Measurements from ENCODE around the gene ADAMTSL1.

The ADAMTSL1 gene

DNA sequence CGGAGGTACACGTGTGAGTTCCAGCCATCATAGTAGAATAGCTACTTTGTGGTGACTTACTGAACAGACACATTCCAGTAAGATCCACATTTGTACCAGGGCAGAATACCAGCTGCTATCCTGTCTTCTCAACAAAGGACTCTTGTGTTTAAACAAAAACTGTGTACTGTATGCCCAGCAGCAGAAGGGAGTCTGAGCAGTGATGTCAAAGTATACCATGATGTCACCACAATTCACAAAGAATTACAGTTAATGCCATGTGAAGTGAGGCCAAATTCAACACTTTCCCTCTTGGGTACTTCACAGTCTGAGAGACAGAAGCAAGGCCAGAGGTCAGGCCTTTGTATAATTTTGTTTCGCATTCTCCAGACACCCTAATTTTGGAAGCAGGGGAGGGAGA, 137.0 kb downstream of the ADAMTSL1 start:
- TF ChIP-seq, protein P1, sequence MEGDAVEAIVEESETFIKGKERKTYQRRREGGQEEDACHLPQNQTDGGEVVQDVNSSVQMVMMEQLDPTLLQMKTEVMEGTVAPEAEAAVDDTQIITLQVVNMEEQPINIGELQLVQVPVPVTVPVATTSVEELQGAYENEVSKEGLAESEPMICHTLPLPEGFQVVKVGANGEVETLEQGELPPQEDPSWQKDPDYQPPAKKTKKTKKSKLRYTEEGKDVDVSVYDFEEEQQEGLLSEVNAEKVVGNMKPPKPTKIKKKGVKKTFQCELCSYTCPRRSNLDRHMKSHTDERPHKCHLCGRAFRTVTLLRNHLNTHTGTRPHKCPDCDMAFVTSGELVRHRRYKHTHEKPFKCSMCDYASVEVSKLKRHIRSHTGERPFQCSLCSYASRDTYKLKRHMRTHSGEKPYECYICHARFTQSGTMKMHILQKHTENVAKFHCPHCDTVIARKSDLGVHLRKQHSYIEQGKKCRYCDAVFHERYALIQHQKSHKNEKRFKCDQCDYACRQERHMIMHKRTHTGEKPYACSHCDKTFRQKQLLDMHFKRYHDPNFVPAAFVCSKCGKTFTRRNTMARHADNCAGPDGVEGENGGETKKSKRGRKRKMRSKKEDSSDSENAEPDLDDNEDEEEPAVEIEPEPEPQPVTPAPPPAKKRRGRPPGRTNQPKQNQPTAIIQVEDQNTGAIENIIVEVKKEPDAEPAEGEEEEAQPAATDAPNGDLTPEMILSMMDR (IDR thresholded peaks at IDR 0.05), result no peak

GRCh38 chr9:18611971-18612370, 138.0 kb downstream of the ADAMTSL1 start:
- TF ChIP-seq, protein P1 (IDR thresholded peaks at IDR 0.05), result no peak

DNA sequence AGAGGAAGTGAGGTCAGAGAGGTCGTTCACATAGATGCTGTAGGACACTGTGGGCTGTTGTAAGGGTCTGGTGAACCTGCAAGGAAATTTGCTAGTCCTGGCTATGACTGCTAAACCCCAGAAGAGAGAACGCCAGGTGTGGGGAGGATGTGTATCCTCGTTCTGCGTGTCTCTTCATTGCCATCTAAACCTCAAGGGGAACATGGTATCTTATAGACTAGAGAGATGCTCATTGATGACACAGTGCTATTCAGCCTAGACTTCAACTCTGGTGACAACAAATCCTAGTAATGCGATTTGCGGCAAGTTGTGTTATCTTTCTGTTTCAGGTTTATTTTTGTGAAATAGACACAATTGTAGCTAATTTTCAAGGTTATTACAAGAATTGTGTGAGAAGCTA, 140.2 kb downstream of the ADAMTSL1 start:
- TF ChIP-seq, protein P1 (IDR thresholded peaks at IDR 0.05), result no peak

DNA sequence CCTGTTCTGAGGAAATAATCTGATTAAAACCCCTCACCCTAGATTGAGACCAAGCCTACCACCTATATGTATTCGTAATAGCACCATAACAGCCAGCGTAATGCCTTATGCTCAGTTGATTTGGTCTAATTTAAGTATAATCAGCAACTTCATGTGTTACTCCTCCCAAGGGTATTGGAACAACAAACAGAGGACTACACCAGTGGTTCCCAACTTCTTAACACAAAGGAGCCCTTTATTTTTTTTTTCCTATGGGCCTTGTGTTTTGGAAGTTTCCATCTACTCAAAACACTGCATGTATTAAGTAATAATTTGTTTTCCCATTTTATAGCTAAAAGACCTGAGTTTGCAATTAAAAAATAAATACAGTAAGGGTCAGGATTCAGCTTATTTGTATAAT, 140.7 kb downstream of the ADAMTSL1 start:
- TF ChIP-seq, protein P1 (IDR thresholded peaks at IDR 0.05), result no peak

- TF ChIP-seq, protein P1 (IDR thresholded peaks at IDR 0.05), result no peak
These were observed 143.0 kb downstream of the ADAMTSL1 start for GRCh38 chr9:18616976-18617375.

DNA sequence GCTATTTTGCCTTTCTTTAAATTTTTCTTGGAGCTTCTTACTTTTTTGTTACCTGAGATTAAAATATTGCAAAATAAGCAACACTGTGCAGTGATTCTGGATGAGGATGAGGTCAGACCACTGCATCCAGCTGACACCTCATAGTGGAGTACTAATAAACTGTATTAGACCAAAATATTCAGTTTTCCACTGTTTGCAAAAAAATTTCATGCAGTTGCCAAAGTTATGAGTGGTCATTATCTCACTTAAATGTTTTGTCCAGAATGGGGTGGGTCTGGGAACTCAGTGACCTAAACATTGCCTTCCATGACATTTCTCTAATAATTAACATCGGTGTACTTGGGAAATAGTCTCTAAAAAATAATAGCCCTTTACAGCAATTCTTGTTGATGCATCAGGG, 143.8 kb downstream of the ADAMTSL1 start:
- TF ChIP-seq, protein P1 (IDR thresholded peaks at IDR 0.05), result no peak

DNA sequence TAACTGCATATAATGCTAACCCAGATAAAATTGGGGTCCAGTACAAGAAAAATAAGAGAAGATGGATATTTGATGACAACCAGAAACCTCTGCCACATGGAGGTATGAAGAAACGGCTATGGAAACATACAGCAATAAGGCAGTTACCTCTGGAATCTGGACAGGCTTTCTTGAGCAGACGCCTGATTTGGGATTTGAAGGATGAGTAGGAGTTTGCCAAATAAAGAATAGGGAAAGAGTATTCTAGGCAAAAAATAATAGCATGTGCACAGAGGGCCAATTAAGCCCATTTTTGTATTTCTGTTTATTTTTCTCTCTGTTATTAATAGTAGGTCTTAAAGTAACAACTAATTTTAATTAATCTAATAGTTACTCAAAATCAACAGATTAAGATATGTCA, 144.9 kb downstream of the ADAMTSL1 start:
- TF ChIP-seq, protein P1 (IDR thresholded peaks at IDR 0.05), result no peak

DNA sequence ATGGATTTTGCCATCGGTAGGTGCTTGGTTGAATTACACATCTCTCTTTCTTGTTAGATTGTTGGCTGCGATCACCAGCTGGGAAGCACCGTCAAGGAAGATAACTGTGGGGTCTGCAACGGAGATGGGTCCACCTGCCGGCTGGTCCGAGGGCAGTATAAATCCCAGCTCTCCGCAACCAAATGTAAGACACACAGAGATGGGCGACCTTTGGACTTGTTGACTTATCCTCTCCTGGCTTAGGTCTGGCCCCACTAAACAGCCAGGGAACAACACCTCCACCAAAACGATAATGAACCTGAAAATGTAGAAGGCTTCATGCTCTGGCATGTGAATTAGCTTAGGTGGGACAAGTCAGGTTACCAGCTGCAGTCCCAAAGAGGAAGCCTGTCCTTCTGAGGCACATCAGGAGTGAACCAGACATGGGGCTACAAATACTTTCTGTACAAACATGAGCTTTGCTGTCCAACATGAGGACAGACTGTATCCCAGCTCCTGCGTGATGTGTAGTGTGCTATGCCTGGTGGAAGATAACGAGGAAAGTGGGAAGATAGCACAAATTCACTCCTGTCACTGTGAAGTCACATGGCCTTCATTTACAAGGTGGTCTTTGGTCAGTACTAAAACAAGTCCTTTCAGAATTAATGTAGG, 148.4 kb downstream of the ADAMTSL1 start:
- TF ChIP-seq, protein P1 (IDR thresholded peaks at IDR 0.05), result no peak

All from LNCAP (cell line).